Spleen (tissue), 11 donors: ENCODE data around the gene FOXP1. TPM values are rescaled to one million over a fixed set of nuclear protein-coding genes. Genes with fewer than 3 reads are reported as not detected.

ENCODE experiments used
- DNase-seq: peaks from one replicate; pipeline ENCODE4 v3.0.0-alpha.2; 2020
- H3K27ac ChIP-seq, 8 donors: fragments of 200-600 bp; sonication (generic) in 7 of 8; 1 replicate in 4 of 8; 2 replicates in 4 of 8; pipeline versions ENCODE4 v1.5.0 to v1.8.0; 2016 to 2021; ENCODE audit warnings: inconsistent platforms in 4 of 8, mild to moderate bottlenecking in 4 of 8, moderate library complexity in 1 of 8
- H3K27me3 ChIP-seq, 7 donors: fragments of 200-600 bp; sonication (generic) in 6 of 7; replicated peaks in 1 of 7; 1 replicate in 4 of 7; 2 replicates in 3 of 7; pipeline versions ENCODE4 v1.5.0 to v1.8.0; 2016 to 2021; ENCODE audit warnings: inconsistent platforms in 3 of 7, mild to moderate bottlenecking in 1 of 7
- H3K36me3 ChIP-seq, 6 donors: fragments of 200-600 bp; sonication (generic) in 5 of 6; 1 replicate in 4 of 6; 2 replicates in 2 of 6; pipeline versions ENCODE4 v1.5.0 to v1.8.0; 2016 to 2021; ENCODE audit warnings: inconsistent platforms in 2 of 6
- H3K4me1 ChIP-seq, 6 donors: fragments of 200-600 bp; sonication (generic) in 5 of 6; 1 replicate in 3 of 6; 2 replicates in 3 of 6; pipeline versions ENCODE4 v1.5.0 to v1.8.0; 2016 to 2021; ENCODE audit warnings: inconsistent platforms in 3 of 6
- H3K4me3 ChIP-seq, 8 donors: fragments of 200-600 bp; sonication (generic) in 7 of 8; 1 replicate in 4 of 8; 2 replicates in 4 of 8; pipeline versions ENCODE4 v1.5.0 to v1.8.0; 2016 to 2021; ENCODE audit warnings: inconsistent platforms in 4 of 8, mild to moderate bottlenecking in 4 of 8, moderate library complexity in 2 of 8
- H3K9me3 ChIP-seq, 8 donors: fragments of 200-600 bp; sonication (generic) in 7 of 8; 1 replicate in 4 of 8; 2 replicates in 4 of 8; pipeline versions ENCODE4 v1.5.0 to v1.8.0; 2016 to 2021; ENCODE audit warnings: inconsistent platforms in 4 of 8
- CTCF ChIP-seq, 11 experiments: fragments of 200-600 bp in 7 of 11; fragments of 450-650 bp in 4 of 11; sonication (generic) in 4 of 11; IDR thresholded peaks in 8 of 11; conservative IDR thresholded peaks in 3 of 11; 1 replicate in 7 of 11; 2 replicates in 4 of 11; pipeline versions ENCODE4 v1.4.0 to v1.8.0; 2016 to 2021; ENCODE audit warnings: antibody characterized with exemption in 11 of 11, inconsistent platforms in 4 of 11, mild to moderate bottlenecking in 1 of 11
- POLR2A ChIP-seq, 3 donors: fragments of 450-650 bp; IDR thresholded peaks; one replicate each; pipeline ENCODE4 v1.5.1; 2017; ENCODE audit warnings: antibody characterized with exemption in 3 of 3, mild to moderate bottlenecking in 1 of 3
- POLR2AphosphoS5 ChIP-seq, 3 donors: sonication (generic); formaldehyde crosslinking; IDR thresholded peaks; one replicate each; pipeline ENCODE4 v1.5.1; 2017; ENCODE audit warnings: antibody characterized with exemption in 3 of 3
- WGBS, 5 donors: extraction: QIAGEN DNeasy Blood & Tissue Kit in 3 of 5; methylation state at CpG; one replicate each; pipeline versions ENCODE4 v1.1.5 to v1.1.7; 2013 to 2018; 5-methylcytosine and 5-hydroxymethylcytosine counted together
- intact Hi-C: fragments of 100-400 bp; cut with DNase I; formaldehyde crosslinking; loops from one replicate; pipeline ENCODE4 v1.15.0; 2023; ENCODE audit warnings: low total_unique reads
- polyA plus RNA-seq, 3 donors: library from polyadenylated mRNA; stranded (reverse); fragments of 200-250 nt; gene quantifications; one replicate each; pipeline ENCODE4 v1.2.1, GENCODE V29; 2013
- total RNA-seq, 7 donors: library from RNA; depleted of rRNA in 3 of 7; stranded (reverse); fragments of >200 nt in 3 of 7; fragmentation: NEBNext Ultra II Directional in 4 of 7; extraction: Animal tissue kit (Norgen Biotek cat#: 25700) in 4 of 7; gene quantifications; one replicate each; pipeline versions ENCODE4 v1.1.0 to v1.2.1, GENCODE V29; 2016 to 2021
- donor health status: healthy with polysubstance abuse.
- donor health status: DM: no; HTN: no; CAD: no; lungs with moderate emphysema.
- donor health status: DM: no; HTN: no; CAD: no.
- donor health status: Bipolar disorder and iron deficiency.
- donor health status: healthy.
- donor health status: DM: no; HTN: no; CAD: no.
- donor health status: DM: yes; HTN: yes; CAD: no.

Gene FOXP1
- total and polyA plus RNA-seq, 10 donors = 11.1 to 202 (median 153) TPM

DNA sequence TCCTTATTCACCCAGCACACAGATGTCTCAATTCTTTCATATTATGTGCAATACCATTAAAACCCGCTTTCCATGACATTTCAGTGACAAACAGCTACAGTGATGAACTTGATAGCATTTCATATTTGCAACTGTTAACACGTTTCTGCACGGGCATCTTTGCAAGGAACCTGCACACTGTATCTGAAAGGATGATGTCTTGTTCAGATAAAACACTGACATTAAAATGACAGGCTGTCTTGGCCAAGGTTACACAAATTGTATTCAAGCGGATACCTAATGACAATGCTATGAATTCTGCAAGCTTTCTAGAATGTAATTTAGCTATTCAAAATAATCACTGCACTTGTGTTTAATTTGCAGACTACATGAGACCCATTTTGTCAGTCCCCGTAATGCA lies 529.2 kb downstream of the FOXP1 start:
- H3K27me3 ChIP-seq = no peaks in the 10 kb centered on the region
- intact Hi-C loops = no loop called here
- H3K9me3 ChIP-seq = no peaks in the 10 kb centered on the region
- H3K4me3 ChIP-seq = no peak overlapping the region
- H3K36me3 ChIP-seq = peaks cover 0 to 49% (median 16%) of the 10 kb centered on the region in 6 donors
- H3K4me1 ChIP-seq = peaks cover 22 to 100% (median 70%) of the 10 kb centered on the region in 6 donors
- WGBS, 5 donors = 82 to 93% (median 87%) methylated on average over 5 of the region's 5 CpGs
- no peak overlapping the region for H3K27ac ChIP-seq
- no peak for DNase-seq
- TF ChIP-seq POLR2A (IDR thresholded peaks at IDR 0.05) (no peak), POLR2AphosphoS5 (IDR thresholded peaks at IDR 0.05) (no peak), CTCF (IDR thresholded peaks at IDR 0.05 in 8 of 11, conservative IDR thresholded peaks at IDR 0.05 in 3 of 11) (no peak)

- 81 to 95% (median 85%) methylated on average over 4 of the region's 4 CpGs for WGBS, 5 donors
- DNase-seq = no peak
- TF ChIP-seq CTCF (IDR thresholded peaks at IDR 0.05 in 8 of 11, conservative IDR thresholded peaks at IDR 0.05 in 3 of 11) = no peak
- no peak for TF ChIP-seq POLR2AphosphoS5 (IDR thresholded peaks at IDR 0.05)
- TF ChIP-seq POLR2A (IDR thresholded peaks at IDR 0.05) = no peak
- peaks cover 30 to 100% (median 70%) of the 10 kb centered on the region in 6 donors for H3K4me1 ChIP-seq
- H3K4me3 ChIP-seq = no peak overlapping the region
- intact Hi-C loops = no loop called here
- no peaks in the 10 kb centered on the region for H3K9me3 ChIP-seq
- H3K36me3 ChIP-seq = peaks cover 0 to 56% (median 16%) of the 10 kb centered on the region in 6 donors
- no peaks in the 10 kb centered on the region for H3K27me3 ChIP-seq
- H3K27ac ChIP-seq = no peak overlapping the region
Observed at GRCh38 chr3:71053495-71053894, 530.0 kb downstream of the FOXP1 start.

DNA sequence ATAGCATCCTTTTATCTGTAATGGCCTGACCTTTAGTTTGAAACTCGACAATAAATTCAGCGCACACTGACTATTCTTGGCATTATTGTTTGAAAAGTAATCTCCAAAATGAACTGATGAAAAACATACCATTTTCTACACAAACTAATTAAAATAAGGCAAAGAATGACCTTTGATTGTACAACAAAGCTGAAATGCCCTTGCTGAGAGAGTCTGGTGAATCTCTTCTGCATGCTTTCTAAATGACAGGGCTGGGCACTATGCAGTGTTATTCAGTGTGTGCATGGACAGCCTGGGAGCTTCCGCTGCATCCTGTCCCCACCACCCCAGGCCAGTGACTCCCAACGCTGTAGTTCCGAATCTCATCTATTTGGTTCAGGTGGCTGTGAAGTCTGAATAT lies 530.8 kb downstream of the FOXP1 start:
- intact Hi-C loops = no loop called here
- H3K4me3 ChIP-seq = no peak overlapping the region
- no peaks in the 10 kb centered on the region for H3K9me3 ChIP-seq
- H3K27ac ChIP-seq = peak overlapping the region in 1 of 8 donors; percentile 9
- peaks cover 38 to 100% (median 70%) of the 10 kb centered on the region in 6 donors for H3K4me1 ChIP-seq
- no peak for TF ChIP-seq CTCF (IDR thresholded peaks at IDR 0.05 in 8 of 11, conservative IDR thresholded peaks at IDR 0.05 in 3 of 11)
- no peak for TF ChIP-seq POLR2A (IDR thresholded peaks at IDR 0.05)
- no peak for TF ChIP-seq POLR2AphosphoS5 (IDR thresholded peaks at IDR 0.05)
- H3K27me3 ChIP-seq = no peaks in the 10 kb centered on the region
- DNase-seq = no peak
- peaks cover 0 to 56% (median 16%) of the 10 kb centered on the region in 6 donors for H3K36me3 ChIP-seq
- WGBS, 5 donors = 84 to 96% (median 93%) methylated on average over 5 of the region's 5 CpGs

- DNase-seq = no peak
- H3K4me3 ChIP-seq = no peak overlapping the region
- H3K27me3 ChIP-seq = no peaks in the 10 kb centered on the region
- peak overlapping the region in 3 of 8 donors; percentile 0 to 9 (median 3) for H3K27ac ChIP-seq
- peaks cover 0 to 57% (median 16%) of the 10 kb centered on the region in 6 donors for H3K36me3 ChIP-seq
- TF ChIP-seq POLR2A (IDR thresholded peaks at IDR 0.05) = no peak
- 63 to 70% (median 68%) methylated on average over 7 of the region's 7 CpGs for WGBS, 5 donors
- intact Hi-C loops = no loop called here
- no peaks in the 10 kb centered on the region for H3K9me3 ChIP-seq
- H3K4me1 ChIP-seq = peaks cover 39 to 100% (median 71%) of the 10 kb centered on the region in 6 donors
Observed at GRCh38 chr3:71051893-71052687, 531.4 kb downstream of the FOXP1 start.
